Measurements from ENCODE around the gene PFN1.
A peak's percentile ranks its signal among the peaks of the same experiment; 100 is the strongest.

The PFN1 gene

DNA sequence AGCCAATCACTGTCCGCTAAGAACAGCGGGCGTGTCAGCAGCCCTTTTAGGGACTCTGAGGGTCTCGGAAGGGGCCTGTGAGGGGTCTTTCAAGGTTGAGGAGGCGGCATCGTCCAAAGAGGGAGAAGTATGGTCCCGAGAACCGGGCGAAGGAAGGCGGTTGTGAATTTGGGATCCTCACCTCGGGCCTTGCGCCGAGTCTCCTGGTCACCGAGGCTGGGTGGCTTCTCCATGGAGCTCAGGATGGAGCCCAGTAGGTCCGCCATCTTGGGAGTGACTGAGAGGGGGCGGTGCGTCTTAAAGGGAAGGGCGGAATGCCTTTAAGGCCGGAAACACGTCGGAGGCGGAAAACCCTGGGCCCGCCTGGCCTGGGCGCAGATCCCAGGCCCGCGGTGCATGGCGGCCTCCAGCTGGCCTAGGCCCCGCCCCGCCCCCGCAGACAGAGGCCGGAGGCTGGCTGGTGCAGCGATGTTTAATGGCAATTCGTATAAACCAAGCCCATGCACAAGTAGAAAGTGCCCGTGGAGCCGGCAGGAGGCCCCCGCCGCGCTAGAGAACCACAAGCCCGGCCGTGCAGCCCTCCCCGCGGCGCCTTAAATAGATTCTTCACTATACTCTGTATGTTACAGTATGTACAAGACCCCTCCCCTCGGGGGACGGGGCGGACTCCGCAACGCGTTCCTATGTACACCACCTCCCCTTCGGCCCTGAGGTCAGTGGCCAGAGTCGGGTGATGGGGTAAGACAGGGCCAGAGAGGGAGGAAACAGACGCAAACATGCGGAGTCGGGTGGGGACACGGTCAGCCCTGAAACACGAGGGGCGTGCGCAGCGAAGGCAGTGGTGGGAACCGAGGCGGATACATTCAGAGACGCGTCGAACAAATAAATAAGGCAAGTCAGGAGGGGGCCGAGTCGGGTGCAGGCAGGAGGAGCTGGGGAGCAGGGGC is 19.5 kb upstream of the PFN1 start, which contains the start of gene SPAG7:
TSS of gene SPAG7 (minus strand) at position 279 of the 947 bp plus-strand sequence. CDS start at position 266, 13 bp downstream.
- peak; percentile 98 for DNase-seq

DNA sequence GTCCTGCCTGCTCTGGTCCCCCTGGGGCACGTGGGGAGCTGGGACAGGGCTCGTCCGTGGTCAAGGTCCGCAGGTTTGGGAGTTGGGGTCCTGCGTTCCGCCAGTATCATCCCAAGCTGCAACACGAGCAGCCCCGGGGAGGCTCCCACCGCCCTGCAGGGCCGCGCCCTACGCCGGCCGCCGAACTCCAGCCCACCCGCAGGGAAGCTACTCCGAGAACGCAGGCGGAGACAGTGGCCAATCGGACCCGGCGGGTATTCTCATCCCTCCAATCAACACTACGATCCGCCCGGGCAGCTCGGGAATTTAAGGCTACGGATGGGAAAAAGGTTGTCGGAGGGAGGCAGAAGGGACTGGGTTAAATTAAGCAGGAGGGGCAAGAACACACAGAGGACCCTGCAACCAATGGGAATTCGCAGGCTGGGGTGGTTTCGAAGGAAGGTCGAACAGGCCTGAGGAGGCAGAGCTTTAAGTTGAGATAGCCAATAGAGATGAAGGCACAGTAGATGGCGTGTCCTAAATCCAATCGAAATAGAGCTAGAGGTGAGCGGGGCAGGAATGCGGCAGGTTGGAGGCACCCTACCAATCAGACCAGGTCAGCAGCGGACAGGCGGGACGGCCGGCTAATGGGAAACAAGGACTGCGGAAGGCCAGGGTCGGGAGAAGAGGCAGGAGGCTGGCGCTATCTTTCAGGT is 18.7 kb upstream of the PFN1 start:
- no peak for DNase-seq

DNA sequence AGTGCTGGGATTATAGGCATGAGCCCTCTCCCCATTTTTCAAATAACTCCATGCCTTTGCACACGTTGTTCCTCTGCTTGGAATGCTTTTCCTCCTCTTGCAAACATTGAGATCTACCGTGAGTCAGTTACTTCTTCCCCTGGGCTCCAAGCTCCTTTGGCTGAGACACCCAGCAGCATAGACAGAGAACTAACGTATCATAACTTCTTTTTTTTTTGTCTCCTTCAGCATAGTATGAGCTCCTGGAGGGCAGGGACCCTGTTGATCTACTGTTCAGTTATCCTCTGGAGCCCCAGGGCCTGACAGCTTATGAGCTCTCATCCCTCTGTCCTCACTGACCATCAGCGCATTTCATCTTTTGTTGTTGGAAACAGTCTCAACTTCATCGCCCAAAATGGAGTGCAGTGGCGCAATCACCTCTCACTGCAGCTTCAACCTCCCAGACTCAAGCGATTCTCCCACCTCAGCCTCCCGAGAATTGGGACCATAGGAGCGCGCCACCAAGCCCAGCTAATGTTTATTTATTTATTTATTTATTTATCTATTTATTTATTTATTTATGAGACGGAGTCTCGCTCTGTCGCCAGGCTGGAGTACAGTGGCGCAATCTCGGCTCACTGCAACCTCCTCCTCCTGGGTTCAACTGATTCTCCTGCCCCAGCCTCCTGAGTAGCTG is 17.1 kb upstream of the PFN1 start:
- no peak for DNase-seq

DNA sequence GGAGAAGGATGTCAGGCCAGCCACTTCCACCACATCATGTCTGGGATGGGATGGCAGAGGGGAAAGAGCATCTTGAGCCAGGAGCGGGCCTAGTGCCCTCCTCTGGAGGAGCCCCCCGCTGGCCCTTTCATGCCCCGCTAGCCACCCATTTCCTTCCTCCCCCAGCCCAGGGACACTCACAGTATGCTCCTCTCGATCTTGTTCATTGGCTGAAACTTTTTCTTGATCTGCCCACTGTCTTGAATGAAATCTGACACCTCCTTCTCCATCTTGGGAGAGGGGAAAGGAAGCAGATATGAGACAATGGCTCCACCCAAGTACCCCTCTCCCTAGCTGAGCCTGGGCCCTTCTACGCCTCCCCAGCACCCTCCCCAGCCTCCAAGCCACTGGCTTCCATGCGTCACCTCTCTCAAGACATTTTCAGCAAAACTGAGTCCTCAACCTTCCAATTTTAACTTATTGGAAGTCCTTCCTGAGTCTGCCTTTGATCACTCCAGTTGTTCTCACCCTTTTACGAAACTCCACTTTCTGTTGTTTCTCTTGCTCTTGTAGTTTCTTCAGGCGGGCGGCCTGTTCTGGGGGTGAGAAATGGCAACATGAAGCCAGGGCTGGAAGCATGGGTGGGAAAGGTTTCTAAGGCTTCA is 12.1 kb upstream of the PFN1 start:
- no peak for DNase-seq

- DNase-seq = no peak
These were observed 11.1 kb upstream of the PFN1 start for GRCh38 chr17:4959261-4959965.

DNA sequence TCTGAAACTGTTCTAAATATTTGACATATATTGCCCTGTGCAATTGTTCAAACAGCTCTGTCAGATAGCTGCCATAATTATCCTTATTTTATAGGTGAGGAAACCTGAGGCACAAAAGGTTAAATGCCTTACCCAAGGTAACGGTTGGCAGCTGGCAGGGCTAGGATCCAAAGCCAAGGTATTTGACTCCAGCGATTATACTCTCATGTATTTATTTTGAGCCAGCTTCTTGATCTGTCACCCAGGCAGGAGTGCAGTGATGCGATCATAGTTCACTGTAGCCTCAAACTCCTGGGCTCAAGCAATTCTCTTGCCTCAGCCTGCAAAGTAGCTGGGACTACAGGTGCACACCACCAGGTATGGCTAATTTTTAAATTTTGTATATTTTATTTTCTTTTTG is 9.8 kb upstream of the PFN1 start:
- DNase-seq = no peak

DNA sequence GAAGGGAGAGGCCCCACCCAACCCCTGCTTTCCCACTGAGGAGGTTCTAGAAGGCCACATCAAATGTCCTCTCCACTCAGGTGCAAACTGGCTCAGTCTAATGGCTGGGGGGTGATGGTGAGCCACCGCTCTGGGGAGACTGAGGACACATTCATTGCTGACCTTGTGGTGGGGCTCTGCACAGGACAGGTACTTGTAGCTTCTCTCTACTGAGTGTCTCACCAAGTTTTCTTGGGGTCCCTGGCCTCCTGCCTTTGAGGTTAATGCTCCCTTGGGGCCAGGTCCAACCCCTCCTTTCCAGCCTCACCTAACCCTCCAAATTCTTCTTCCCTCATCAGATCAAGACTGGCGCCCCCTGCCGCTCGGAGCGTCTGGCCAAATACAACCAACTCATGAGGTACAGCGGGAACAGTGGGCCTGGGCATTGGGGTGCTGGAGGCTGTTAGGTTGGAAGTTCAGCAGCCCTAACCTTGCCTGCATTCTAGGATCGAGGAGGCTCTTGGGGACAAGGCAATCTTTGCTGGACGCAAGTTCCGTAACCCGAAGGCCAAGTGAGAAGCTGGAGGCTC is 8.2 kb upstream of the PFN1 start:
- DNase-seq = peak; percentile 69

GRCh38 chr17:4955091-4955490 is 6.8 kb upstream of the PFN1 start:
- DNase-seq = no peak

DNA sequence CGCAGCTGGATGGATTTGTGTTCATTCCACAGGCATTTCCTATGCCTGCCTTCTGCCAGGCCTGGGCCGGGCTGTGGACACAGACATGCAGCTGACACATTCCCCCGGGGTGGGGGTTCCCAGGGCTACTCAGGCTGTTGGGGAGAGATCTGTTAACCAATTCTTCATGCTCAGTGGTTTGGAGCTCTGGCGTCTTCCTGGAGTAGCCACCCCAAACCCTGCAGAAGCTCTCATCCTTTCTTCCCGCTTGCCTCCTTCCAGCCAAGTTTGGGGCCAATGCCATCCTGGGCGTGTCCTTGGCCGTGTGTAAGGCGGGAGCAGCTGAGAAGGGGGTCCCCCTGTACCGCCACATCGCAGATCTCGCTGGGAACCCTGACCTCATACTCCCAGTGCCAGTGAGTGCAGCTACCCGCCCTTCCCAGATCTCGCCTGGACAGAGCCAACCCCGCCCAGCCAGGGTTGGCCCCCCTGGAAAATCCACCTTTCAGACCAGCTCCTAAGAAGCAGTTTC is 5.2 kb upstream of the PFN1 start:
- no peak for DNase-seq

GRCh38 chr17:4951486-4951885 is 3.2 kb upstream of the PFN1 start:
- DNase-seq = no peak

GRCh38 chr17:4950746-4951204 is 2.4 kb upstream of the PFN1 start, which contains the start of gene ENO3:
Gene ENO3, plus strand, starts transcription at chr17:4951119. Its CDS starts 711 bp downstream, at chr17:4951830.
- DNase-seq = no peak

DNA sequence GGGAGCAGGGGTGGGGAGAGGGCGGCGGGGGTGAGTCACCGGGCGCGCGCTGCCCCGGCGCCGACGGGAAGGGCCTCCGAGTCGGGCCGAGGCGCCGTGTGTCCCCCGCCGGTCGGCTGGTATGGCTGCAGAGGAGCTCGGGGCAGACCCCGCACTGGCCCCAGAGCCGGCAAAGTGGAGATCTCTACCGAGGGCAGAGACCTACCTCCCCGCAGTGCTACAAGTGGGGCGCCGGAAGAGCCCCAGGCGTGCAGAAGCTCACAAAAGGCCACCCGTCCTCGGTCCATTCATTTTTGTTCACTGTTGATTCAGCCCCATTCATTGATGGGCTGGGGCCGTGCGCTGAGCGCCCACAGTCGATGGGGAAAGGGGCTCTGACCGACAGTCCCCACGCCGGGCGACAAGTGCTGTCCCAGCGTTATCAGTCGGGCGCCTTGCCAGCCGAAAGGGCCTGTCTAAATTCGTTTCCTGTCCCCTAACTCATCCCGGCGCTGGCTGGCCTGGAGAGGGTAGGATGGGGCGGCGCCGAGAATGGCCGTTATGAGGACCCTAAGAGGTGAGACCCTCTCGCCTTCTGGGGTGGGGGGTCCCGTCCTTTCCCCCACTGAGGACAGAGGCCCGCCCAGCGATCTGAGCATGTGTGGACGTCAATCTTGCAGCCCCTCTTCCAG is 1.9 kb upstream of the PFN1 start:
- no peak for DNase-seq

DNA sequence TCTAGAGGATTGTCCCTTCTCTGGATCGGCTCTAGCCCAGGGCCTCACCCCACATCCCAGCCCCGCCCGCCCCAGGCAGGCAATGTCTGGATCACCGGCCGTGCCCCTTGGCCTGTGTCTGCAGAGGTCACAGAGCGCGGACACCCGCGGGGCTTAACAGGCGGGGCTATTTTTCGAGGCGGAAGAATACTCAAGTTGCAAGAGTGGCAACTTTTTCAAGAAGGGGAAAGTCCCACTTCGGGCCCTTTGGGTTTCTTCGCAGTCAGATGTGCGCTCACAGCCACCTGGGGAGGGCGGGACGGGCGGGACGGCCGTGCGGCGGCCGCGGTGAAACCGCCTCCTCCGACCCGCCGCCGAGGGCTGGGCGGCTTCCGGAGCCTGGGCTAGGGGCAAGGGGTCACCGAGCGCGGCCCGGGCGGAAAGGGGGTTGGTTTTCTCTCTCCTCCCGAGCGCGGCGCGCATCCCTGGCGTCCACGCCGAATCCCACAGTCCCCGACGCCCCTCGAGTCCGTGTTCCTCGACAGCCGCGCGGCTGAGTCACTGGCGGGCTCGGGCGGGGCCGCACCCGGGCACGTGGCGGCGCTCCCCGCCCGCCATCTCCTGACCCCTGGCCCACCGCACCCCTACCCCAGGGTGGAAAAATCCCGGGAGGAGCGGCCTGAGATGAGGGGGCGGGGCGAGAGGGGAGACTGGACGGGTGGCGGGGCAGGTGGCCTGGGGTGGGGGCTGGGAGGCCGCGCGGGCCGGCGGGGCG is 1.2 kb upstream of the PFN1 start:
- DNase-seq = peak; percentile 94

- no peak for DNase-seq
These were observed 596 bp upstream of the PFN1 start for GRCh38 chr17:4948931-4949320.

DNA sequence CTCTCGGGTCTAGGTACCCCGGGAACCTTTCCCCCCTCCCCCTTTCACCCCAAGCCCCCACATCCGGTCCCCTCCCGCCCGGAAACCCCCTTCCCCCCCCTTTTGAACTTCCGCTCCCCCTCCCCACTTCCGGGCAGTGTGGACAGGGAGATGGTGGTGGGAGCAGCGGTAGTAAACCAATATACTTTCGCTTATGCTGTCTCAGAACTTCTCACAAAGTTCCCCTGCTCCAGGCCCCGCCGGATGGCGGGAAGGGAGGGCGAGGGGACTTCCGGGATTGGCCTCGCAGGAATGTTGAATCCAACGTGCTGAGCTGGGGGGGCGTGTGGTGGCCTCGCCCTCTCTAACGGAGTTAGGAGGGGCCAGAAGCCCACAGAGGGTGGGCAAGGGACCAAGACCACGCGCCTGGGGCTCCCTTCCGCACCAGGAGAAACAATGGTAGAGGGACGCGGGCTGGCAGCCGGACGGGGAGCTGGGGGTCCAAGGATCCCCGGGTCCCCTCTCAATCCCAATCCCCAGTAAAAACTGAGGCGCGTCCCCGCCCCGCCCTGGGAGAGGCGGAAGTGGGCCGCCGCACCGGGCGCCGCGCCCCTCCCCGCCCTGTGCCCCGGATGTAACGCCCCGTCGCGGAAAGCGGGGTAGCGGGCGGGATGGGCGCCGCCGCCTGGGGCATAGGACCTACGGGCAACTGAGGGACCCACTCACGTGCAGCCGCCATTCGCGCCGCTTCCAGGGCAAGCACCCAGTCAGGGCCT is 742 bp downstream of the PFN1 start:
- peak; percentile 89 for DNase-seq

GRCh38 chr17:4947010-4947410 is 1.3 kb downstream of the PFN1 start:
- no peak for DNase-seq

GRCh38 chr17:4946312-4946976 is 1.9 kb downstream of the PFN1 start:
- DNase-seq = no peak

- no peak for DNase-seq
These were observed 2.4 kb downstream of the PFN1 start for GRCh38 chr17:4945944-4946280.
